ENCODE data around the gene LSM4.
"Not testable (repeated sequence)": the region's sequence is repeated elsewhere in the genome, so short reads cannot be mapped to it uniquely, and the experiment has no call there.

Gene LSM4

GRCh38 chr19:18332917-18333530, 10.1 kb upstream of the LSM4 start:
- H3K4me3 Mint-ChIP-seq = no peak overlapping the region
- H3K27ac Mint-ChIP-seq = no peak overlapping the region
- DNase-seq = no peak
- CTCF ChIA-PET = no interaction called here
- H3K36me3 Mint-ChIP-seq = no peaks in the 10 kb centered on the region
- H3K27me3 Mint-ChIP-seq = peaks cover 40% of the 10 kb centered on the region
- H3K4me1 Mint-ChIP-seq = peaks cover 17% of the 10 kb centered on the region
- no peaks in the 10 kb centered on the region for H3K9me3 Mint-ChIP-seq

GRCh38 chr19:18330868-18331267, 8.0 kb upstream of the LSM4 start:
- H3K27me3 Mint-ChIP-seq = peaks cover 32% of the 10 kb centered on the region
- CTCF ChIA-PET = interaction anchor here (1.4 to 7.6 kb wide), 3 partner anchors 52 to 85 kb away, joined by 4 to 152 read pairs (median 4); partner anchors contain the start of gene JUND
- no peak for DNase-seq
- no peaks in the 10 kb centered on the region for H3K36me3 Mint-ChIP-seq
- H3K4me1 Mint-ChIP-seq = peaks cover 18% of the 10 kb centered on the region
- no peaks in the 10 kb centered on the region for H3K9me3 Mint-ChIP-seq
- no peak overlapping the region for H3K27ac Mint-ChIP-seq
- H3K4me3 Mint-ChIP-seq = no peak overlapping the region

- Mint-ChIP-seq H3K27ac (no peak overlapping the region), H3K9me3 (no peaks in the 10 kb centered on the region), H3K36me3 (no peaks in the 10 kb centered on the region), H3K27me3 (peaks cover 27% of the 10 kb centered on the region), H3K4me3 (peak overlapping the region; percentile 42), H3K4me1 (peaks cover 20% of the 10 kb centered on the region)
- no peak for DNase-seq
- CTCF ChIA-PET = interaction anchor here (0.7 to 7.6 kb wide), 31 partner anchors 10 to 464 kb away, joined by 3 to 152 read pairs (median 4); partner anchors contain the start of genes IQCN, JUND and RAB3A
Measured at GRCh38 chr19:18329035-18329376, 6.1 kb upstream of the LSM4 start.

GRCh38 chr19:18328340-18329034, 5.6 kb upstream of the LSM4 start:
- Mint-ChIP-seq H3K36me3 (no peaks in the 10 kb centered on the region), H3K4me1 (peaks cover 25% of the 10 kb centered on the region), H3K27ac (no peak overlapping the region), H3K27me3 (peaks cover 27% of the 10 kb centered on the region), H3K9me3 (no peaks in the 10 kb centered on the region), H3K4me3 (peak overlapping the region; percentile 42)
- CTCF ChIA-PET = interaction anchor here (0.7 to 7.6 kb wide), 32 partner anchors 10 to 463 kb away, joined by 3 to 152 read pairs (median 4); partner anchors contain the start of genes IQCN, JUND and RAB3A
- peak; percentile 95 for DNase-seq

- Mint-ChIP-seq H3K27ac (no peak overlapping the region), H3K36me3 (peaks cover 4% of the 10 kb centered on the region), H3K9me3 (no peaks in the 10 kb centered on the region), H3K27me3 (peaks cover 12% of the 10 kb centered on the region), H3K4me1 (peaks cover 34% of the 10 kb centered on the region), H3K4me3 (no peak overlapping the region)
- no peak for DNase-seq
- CTCF ChIA-PET = interaction anchor here (0.9 to 7.6 kb wide), 3 partner anchors 47 to 129 kb away, joined by 3 to 152 read pairs (median 4); partner anchors contain the start of gene JUND
Measured at GRCh38 chr19:18326772-18327171, 3.9 kb upstream of the LSM4 start.

GRCh38 chr19:18324373-18324731, 1.5 kb upstream of the LSM4 start:
- not testable (repeated sequence) for DNase-seq, H3K27me3 Mint-ChIP-seq, H3K4me3 Mint-ChIP-seq, H3K9me3 Mint-ChIP-seq
- Mint-ChIP-seq H3K27ac (peak overlapping the region; percentile 96), H3K36me3 (peaks cover 23% of the 10 kb centered on the region), H3K4me1 (peaks cover 54% of the 10 kb centered on the region)
- CTCF ChIA-PET = interaction anchor here (7.6 kb wide), 1 partner anchor 45 kb away, joined by 152 read pairs; the partner anchor contains the start of gene JUND

GRCh38 chr19:18322318-18322758, 538 bp downstream of the LSM4 start:
- Mint-ChIP-seq H3K27ac (peak overlapping the region; percentile 96), H3K9me3 (no peaks in the 10 kb centered on the region), H3K36me3 (peaks cover 29% of the 10 kb centered on the region), H3K4me1 (peaks cover 60% of the 10 kb centered on the region), H3K27me3 (no peaks in the 10 kb centered on the region), H3K4me3 (peak overlapping the region; percentile 89)
- CTCF ChIA-PET = interaction anchor here (0.8 to 11.4 kb wide), 9 partner anchors 10 to 282 kb away, joined by 3 to 236 read pairs (median 4); partner anchors contain the start of genes IQCN and JUND
- DNase-seq = peak; percentile 70

- DNase-seq = peak; percentile 63
- Mint-ChIP-seq H3K27me3 (no peaks in the 10 kb centered on the region), H3K9me3 (no peaks in the 10 kb centered on the region), H3K27ac (peak overlapping the region; percentile 96), H3K36me3 (peaks cover 29% of the 10 kb centered on the region), H3K4me3 (peak overlapping the region; percentile 89), H3K4me1 (peaks cover 61% of the 10 kb centered on the region)
- CTCF ChIA-PET = interaction anchor here (0.8 to 11.4 kb wide), 9 partner anchors 9 to 89 kb away, joined by 3 to 236 read pairs (median 4); partner anchors contain the start of genes IQCN and JUND
Measured at GRCh38 chr19:18321734-18322102, 1.2 kb downstream of the LSM4 start.

GRCh38 chr19:18320865-18321733, 1.8 kb downstream of the LSM4 start:
- Mint-ChIP-seq H3K27me3 (no peaks in the 10 kb centered on the region), H3K9me3 (no peaks in the 10 kb centered on the region), H3K4me3 (peak overlapping the region; percentile 89), H3K4me1 (peaks cover 64% of the 10 kb centered on the region), H3K36me3 (peaks cover 29% of the 10 kb centered on the region), H3K27ac (peak overlapping the region; percentile 96)
- CTCF ChIA-PET = interaction anchor here (0.9 to 11.4 kb wide), 7 partner anchors 9 to 43 kb away, joined by 3 to 236 read pairs (median 5); partner anchors contain the start of genes IQCN and JUND
- DNase-seq = no peak

GRCh38 chr19:18319591-18320135, 3.2 kb downstream of the LSM4 start:
- CTCF ChIA-PET = interaction anchor here (0.8 to 11.4 kb wide), 3 partner anchors 9 to 42 kb away, joined by 3 to 236 read pairs (median 5); partner anchors contain the start of genes IQCN and JUND
- H3K36me3 Mint-ChIP-seq = peaks cover 34% of the 10 kb centered on the region
- H3K27ac Mint-ChIP-seq = peak overlapping the region; percentile 97
- no peaks in the 10 kb centered on the region for H3K27me3 Mint-ChIP-seq
- no peaks in the 10 kb centered on the region for H3K9me3 Mint-ChIP-seq
- DNase-seq = no peak
- H3K4me3 Mint-ChIP-seq = peak overlapping the region; percentile 62
- H3K4me1 Mint-ChIP-seq = peaks cover 71% of the 10 kb centered on the region

GRCh38 chr19:18317961-18318800, 4.7 kb downstream of the LSM4 start:
- Mint-ChIP-seq H3K27ac (peak overlapping the region; percentile 97), H3K27me3 (no peaks in the 10 kb centered on the region), H3K4me3 (peak overlapping the region; percentile 66), H3K36me3 (peaks cover 42% of the 10 kb centered on the region), H3K4me1 (peaks cover 64% of the 10 kb centered on the region), H3K9me3 (no peaks in the 10 kb centered on the region)
- CTCF ChIA-PET = interaction anchor here (1.2 to 11.4 kb wide), 4 partner anchors 10 to 101 kb away, joined by 3 to 236 read pairs (median 4); partner anchors contain the start of genes IQCN, JUND and SSBP4
- DNase-seq = peak; percentile 72

- Mint-ChIP-seq H3K4me3 (no peak overlapping the region), H3K36me3 (peaks cover 34% of the 10 kb centered on the region), H3K27me3 (no peaks in the 10 kb centered on the region), H3K27ac (no peak overlapping the region), H3K4me1 (peaks cover 40% of the 10 kb centered on the region), H3K9me3 (no peaks in the 10 kb centered on the region)
- DNase-seq = no peak
- CTCF ChIA-PET = interaction anchor here (11.4 kb wide), 1 partner anchor 35 kb away, joined by 236 read pairs; the partner anchor contains the start of genes IQCN and JUND
Measured at GRCh38 chr19:18313398-18313797, 9.5 kb downstream of the LSM4 start.
